D721Med (cell line): ENCODE data around the gene SMIM1.
"Not testable (repeated sequence)": the region's sequence is repeated elsewhere in the genome, so short reads cannot be mapped to it uniquely, and the experiment has no call there.

Experiments
- DNase-seq: peaks from one replicate; pipeline ENCODE4 v3.0.0; 2011; ENCODE audit warnings: low spot score; ENCODE audit not compliant: insufficient read length
- FAIRE-seq: peaks from 2 replicates; lab custom pipeline; 2011; peaks lifted over from hg19 to GRCh38; lab: Jason Lieb, UNC
- TF ChIP-seq, protein P1 (sequence below): IDR thresholded peaks from 2 replicates; pipeline ENCODE4 v1.5.1; 2012; ENCODE audit warnings: mild to moderate bottlenecking, control low read depth; ENCODE audit not compliant: insufficient read depth; ENCODE audit errors: missing control alignments

Gene SMIM1

DNA sequence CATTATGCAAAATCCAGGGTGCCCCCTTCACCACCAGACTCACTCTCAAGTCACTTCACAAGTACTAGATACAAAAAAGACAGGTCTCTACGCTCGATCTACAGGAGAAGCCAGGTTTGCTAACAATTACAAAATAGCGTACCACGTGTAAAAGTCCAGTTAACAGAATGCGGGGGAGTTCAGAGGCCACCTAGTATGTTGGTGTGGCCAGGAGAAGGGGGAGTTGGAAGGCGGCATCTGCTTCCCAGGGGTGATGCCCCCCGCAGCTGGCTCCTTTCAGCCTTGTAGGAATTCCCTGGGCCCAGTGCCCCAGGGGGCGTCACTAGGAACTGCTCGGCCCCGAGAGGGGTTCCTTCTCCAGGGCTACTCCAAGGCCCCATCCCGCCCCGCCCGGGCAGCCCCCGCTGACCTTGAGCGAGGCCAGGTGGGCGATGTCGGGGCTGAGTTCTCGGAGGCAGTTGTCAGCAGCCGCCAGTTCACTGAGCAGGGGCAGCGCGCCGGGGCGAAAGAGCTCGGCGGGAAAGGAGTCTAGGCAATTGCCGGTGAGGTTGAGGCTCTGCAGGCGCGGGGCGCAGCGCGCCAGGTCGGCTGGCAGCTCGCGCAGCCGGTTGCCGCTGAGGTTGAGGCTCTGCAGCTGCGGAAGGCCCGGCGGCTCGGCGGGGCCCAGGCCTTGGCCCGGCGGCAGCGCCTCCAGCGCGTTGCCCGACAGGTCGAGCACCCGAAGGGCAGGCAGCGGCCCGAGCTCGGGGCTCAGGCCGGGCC lies 23.1 kb downstream of the SMIM1 start:
- TF ChIP-seq, protein P1, sequence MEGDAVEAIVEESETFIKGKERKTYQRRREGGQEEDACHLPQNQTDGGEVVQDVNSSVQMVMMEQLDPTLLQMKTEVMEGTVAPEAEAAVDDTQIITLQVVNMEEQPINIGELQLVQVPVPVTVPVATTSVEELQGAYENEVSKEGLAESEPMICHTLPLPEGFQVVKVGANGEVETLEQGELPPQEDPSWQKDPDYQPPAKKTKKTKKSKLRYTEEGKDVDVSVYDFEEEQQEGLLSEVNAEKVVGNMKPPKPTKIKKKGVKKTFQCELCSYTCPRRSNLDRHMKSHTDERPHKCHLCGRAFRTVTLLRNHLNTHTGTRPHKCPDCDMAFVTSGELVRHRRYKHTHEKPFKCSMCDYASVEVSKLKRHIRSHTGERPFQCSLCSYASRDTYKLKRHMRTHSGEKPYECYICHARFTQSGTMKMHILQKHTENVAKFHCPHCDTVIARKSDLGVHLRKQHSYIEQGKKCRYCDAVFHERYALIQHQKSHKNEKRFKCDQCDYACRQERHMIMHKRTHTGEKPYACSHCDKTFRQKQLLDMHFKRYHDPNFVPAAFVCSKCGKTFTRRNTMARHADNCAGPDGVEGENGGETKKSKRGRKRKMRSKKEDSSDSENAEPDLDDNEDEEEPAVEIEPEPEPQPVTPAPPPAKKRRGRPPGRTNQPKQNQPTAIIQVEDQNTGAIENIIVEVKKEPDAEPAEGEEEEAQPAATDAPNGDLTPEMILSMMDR, result no peak
- no peak for DNase-seq
- no peak for FAIRE-seq

DNA sequence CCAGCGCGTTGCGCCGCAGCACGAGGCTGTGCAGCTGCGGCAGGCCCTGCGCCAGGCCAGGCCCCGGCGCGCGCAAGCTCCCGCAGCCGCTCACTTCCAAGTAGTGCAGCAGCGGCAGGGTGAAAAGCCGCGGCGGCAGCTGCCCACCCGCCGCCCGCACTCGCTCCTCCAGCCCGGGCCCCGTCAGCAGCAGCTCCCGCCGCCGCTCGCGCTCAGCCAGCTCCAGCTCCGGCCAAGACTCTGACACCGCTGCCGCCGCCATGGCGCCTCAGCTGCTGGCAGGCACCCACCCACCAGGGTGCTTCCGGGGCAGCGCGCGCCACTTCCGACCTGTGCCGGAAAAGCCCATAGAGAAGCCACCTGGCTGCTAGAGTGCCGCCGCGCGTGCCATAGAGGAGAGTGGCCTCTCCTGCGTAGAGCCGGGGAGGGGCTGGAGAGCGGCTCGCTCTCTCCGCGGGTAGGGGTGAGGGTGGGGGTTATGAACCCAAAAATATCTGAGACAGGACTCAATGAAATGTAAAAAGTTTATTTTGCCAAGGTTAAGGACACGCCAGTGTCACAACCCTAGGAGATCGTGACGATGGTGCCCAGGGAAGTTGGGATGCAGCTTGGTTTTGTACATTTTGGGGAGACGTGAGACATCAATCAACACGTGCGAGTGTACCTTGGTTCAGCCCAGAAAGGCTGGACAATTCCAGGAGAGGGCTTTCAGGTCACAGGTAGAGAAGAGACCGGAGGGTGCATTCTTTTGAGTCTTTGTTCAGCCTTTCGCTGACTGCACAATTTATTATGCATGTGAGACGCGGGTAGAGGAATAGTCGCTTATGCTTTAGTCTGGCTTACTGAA lies 23.9 kb downstream of the SMIM1 start, which contains the start of gene LRRC47:
Gene LRRC47, minus strand, starts transcription at position 284 of the 847 bp plus-strand sequence. Its CDS starts 22 bp downstream, at position 262.
- TF ChIP-seq, protein P1, result no peak

DNA sequence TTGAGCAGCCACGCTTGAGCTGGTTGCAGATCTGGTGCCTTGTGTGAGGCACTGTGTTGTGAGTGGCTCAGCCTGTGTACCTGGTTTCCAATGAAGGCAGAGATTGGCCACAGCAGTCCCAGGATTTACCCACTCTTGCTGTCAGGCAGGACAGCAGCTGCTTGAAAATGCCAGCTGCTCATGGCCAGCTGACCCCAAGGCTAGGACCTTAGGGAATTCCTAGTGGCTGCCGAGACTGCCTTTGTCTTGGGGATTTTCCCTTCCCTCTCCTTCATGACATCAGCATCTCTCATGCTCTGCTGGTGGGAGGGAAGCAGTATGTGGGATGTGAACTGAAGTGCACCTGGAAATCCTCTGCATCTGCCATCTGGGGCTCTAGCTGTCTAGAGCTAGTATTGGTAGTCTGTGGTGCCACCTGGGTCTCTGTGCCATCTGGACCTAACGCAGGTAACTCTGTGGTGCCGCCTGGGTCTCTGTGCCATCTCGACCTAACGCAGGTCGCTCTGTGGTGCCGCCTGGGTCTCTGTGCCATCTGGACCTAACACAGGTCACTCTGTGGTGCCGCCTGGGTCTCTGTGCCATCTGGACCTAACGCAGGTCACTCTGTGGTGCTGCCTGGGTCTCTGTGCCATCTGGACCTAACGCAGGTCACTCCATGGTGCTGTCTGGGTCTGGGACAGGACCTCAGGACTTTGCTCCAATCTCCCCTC lies 27.6 kb downstream of the SMIM1 start:
- DNase-seq, result no peak
- no peak for FAIRE-seq

More for the DNA sequence above, 23.9 kb downstream of the SMIM1 start, which contains the start of gene LRRC47:
- FAIRE-seq (no peak), DNase-seq (peak; percentile 73)

DNA sequence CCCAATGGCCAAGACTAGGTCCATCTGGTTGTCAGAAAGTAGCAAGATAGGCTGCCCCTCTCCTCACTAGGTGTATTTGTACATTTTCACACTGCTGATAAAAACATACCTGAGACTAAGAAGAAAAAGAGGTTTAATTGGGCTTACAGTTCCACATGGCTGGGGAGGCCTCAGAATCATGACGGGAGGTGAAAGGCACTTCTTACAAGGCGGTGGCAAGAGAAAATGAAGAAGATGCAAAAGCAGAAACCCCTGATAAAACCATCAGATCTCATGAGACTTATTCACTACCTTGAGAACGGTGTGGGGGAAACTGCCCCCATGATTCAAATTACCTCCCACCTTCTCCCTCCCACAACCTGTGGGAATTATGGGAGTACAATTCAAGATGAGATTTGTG lies 28.2 kb downstream of the SMIM1 start:
- DNase-seq, FAIRE-seq: not testable (repeated sequence)

More for the DNA sequence above, 27.6 kb downstream of the SMIM1 start:
- TF ChIP-seq, protein P1, result no peak

DNA sequence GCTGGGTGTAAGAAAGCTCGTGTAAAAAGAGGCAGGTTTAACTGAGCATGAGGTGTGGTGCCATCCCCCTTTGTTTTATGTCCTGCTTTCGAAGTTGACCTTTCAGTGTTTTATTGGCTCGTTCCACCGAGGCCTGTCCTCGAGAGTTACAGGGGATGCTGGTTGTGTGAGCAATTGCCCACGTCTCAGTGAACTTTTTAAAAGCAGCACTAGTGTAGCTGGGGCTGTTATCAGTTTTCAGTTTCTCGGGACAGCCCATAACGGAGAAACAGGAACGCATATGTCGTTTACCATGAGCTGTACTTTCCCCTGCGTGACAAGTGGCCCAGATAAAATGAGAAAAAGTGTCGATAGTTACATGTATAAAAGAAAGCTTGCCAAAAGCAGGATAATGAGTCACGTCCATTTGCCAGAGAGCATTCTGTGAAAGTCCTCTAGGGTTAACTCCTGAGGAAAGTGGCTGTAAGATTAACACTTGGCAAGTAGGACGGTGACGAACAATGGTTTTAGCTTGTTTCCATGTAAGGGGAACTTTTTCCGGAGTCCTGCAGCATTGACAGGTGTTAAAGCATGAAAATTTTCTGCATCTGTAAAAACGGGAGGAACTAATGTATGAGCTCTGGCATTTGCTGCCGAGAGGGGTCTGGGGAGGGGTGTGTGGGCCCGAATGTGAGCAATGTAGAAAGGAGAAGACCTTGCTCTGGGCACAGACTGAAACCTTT lies 31.5 kb downstream of the SMIM1 start:
- DNase-seq, result no peak
- TF ChIP-seq, protein P1, result no peak
- FAIRE-seq, result no peak

DNA sequence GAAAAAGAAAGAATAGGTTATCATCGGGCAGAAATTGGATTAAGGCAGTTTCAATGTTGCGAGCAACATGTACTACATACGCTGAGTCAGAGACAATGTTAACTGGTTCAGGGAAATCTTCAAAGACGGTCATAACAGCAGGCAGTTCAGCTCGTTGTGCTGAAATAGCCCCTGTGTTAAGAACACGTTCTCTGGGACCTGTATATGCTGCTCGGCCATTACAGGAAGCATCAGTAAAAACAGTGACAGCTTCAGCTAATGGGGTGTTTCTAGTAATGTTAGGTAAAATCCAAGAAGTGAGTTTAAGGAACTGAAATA lies 32.0 kb downstream of the SMIM1 start:
- not testable (repeated sequence) for DNase-seq, FAIRE-seq

DNA sequence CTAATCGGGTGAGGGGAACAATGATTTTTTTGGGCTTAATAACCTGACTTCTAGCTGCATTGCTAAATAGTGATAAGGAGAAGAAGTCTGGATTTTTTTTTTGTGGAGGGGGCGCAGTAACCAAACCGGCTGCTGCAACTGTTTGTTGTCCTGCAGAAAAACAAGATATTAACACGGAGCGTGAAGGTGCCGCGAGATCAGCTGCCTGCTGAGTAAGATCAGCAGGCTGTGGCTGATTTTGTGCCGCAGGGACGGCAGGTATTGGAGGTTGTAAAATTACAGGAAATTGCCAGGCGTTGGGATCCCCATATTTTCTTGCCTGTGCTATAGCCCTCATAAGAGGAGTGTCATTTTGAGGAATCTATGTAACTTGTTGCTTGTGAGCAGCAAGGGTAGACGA lies 32.5 kb downstream of the SMIM1 start:
- DNase-seq (no peak), FAIRE-seq (no peak)
- TF ChIP-seq, protein P1, result no peak
